Endothelial cell of hepatic sinusoid (primary cell): Measurements from ENCODE around the gene TBC1D30.

Experiments
- in situ Hi-C: cut with HindIII; loops from 2 replicates; pipeline ENCODE4 v1.10.0; 2017; ENCODE audit warnings: low sequenced_read_pairs

The TBC1D30 gene

DNA sequence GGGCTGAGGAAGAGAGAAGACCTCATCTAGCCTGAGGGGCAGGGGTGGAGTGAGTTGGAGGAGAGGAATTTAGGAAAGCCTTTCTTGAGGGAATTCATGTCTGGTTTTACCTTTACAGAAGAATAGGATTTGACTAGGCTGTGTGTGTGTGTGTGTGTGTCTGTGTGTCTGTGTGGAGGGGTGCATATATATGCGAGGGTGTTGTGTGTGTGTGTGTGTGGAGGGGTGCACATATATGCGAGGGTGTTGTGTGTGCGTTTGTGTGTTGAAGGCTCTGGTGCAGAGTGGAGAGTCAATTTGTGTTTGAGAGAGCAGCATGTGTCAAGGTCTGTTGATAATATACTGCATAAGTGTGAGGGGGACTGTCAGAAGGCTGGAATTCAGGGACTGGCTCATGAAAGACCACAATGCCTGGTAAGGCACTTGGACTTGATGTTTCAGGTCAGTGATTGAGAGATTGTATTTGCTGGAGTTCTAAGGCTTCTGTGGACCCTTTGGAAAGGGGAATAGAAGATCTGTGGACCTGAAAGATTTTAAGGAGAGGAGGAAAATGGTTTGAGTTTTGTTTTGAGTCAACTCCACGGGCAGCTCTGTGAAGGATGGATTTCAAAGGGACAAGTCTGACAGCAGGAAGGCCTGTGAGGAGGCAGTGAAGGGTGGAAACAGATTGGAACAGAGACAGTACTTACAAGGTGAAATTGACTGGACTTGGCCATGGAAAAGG is 34.6 kb downstream of the TBC1D30 start:
- in situ Hi-C loops, result no loop called here

DNA sequence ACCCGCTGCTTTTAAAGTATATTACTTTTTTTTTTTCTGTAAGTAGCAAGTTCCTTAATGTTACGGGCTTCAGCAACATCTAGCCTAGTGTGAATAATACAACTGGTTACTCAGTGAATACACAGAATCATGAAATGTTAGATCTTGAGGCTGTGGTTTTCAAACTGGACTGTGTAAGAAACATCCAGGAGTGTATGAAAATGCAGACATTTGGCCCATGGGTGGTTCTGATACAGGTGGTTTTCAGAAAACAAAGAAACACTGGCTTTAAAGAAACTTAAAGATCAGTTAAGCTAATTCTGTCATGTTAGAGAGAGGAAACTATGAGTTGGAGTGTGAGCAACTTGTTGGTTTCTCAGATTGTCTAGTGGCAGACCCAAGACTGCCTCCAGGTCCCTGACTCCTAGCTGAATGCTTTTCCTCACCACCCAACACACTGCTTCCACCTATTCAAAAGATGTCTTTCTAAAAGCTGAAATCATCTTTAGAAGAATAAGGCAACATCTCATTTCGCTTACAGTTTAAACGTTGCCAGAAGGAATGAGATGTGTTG is 36.1 kb downstream of the TBC1D30 start:
- in situ Hi-C loops, result no loop called here

DNA sequence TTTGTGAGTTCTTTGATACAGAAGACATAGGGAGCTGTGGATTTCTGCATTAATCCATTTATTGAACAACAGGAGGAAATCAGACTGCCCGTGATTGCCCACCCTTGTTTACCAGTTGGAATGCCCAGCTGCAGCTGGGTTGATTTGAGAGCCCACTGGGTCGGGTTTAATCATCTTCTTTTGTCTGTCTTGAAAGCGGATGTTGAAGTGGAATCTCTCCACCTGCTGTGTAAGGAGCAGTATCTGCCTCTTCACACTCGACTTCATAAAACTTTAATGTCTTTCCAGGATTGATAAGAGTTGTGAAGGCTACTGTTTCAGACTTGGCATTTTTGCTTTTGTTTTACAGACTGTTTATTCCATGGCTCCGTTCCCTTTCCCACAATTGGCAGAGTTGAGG is 39.9 kb downstream of the TBC1D30 start:
- in situ Hi-C loops, result no loop called here

DNA sequence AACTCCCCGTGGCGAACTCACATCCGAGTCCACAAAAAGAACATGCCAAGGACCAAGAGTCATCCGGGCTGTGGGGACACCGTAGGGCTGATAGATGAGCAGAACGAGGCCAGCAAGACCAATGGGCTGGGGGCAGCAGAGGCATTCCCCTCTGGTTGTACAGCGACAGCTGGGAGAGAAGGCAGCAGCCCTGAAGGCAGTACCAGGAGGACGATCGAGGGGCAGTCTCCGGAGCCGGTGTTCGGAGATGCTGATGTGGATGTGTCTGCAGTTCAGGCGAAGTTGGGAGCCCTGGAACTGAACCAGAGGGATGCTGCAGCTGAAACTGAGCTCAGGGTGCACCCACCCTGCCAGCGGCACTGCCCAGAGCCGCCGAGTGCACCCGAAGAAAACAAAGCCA is 50.7 kb downstream of the TBC1D30 start:
- in situ Hi-C loops, result loop anchor here (25.0 kb wide), 1 partner anchor 1237 kb away; no protein-coding TSS in a partner anchor

DNA sequence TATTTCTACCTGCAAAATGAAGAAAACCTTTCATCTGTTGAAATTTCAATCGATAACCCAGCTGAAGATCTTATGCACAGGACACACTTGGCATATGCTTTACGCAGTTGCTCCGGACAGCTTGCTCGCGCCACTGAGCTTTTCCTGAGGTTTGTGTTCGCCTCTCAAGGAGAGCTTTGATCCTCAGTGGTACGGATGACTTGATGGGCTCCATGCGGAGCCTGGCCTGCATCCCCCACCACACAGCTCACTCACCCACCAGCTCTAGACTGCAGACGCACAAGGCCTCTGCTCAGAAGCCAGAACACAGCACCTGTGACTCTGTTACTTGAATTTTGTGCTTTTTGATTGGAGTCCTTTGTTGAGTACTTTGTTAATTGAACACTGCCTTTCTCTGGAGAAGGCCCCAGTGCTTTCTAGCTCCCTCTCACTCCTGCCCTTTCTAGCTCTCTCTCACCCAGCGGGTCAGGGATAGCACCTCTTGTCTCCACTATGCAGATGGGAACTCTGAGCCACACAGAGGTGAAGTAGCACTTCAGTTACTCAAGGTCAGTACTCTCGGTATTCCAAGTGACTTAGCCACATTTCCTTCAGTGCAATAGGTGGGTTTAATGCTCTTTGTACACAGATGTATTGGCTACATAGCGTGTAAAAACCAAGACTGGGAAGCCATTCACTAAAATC is 52.1 kb downstream of the TBC1D30 start:
- in situ Hi-C loops, result loop anchor here (25.0 kb wide), 1 partner anchor 1236 kb away; no protein-coding TSS in a partner anchor

DNA sequence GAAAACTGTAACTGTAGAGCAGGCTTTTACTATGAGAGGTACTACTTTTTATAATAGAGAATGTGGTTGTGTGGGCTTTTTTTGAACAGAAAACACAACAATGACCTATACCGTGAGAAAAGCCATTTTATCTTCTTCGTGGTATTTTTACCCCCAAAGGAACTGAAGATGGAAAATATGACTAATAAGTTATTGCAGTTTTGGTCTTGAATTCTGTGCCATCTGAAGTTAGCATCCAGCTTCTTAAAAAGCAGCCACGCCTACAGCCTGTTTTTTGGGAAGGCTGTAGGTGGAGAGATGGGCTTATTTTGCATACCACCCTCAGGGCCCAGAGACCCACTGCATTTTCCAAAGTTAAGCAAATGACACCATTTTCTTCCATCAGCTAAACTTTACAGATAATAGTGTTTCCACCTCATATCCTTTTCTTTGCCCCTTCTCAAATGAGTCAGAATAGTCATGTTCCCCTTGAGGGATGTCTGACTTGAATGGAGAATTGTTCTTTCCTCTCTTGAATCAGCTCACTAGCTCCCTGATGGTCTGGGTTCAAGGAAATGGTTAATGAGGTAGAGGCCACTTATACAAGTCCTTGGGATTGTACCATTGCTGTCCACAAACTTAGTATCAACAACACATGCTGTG is 53.0 kb downstream of the TBC1D30 start:
- in situ Hi-C loops, result loop anchor here (25.0 kb wide), 1 partner anchor 1235 kb away; no protein-coding TSS in a partner anchor

DNA sequence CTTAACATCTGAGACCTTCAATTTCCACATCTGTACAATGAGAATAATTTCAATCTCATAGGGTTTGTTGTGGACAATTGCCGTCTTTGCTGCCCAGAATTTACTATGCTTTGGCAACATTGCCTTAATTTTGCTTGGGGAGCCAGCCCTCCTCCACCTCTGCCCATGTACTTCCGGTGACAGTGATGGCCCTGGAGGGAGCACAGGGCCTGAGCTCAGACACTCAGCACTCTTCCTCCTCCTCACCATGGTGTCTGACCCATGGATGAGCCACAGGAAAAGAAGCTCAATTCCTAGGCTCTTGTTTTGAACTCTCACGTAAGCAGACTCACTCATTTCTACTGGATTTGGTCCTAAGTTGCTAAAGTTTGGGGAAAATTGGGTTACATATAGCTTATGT is 58.2 kb downstream of the TBC1D30 start:
- in situ Hi-C loops, result loop anchor here (25.0 kb wide), 1 partner anchor 1230 kb away; no protein-coding TSS in a partner anchor

DNA sequence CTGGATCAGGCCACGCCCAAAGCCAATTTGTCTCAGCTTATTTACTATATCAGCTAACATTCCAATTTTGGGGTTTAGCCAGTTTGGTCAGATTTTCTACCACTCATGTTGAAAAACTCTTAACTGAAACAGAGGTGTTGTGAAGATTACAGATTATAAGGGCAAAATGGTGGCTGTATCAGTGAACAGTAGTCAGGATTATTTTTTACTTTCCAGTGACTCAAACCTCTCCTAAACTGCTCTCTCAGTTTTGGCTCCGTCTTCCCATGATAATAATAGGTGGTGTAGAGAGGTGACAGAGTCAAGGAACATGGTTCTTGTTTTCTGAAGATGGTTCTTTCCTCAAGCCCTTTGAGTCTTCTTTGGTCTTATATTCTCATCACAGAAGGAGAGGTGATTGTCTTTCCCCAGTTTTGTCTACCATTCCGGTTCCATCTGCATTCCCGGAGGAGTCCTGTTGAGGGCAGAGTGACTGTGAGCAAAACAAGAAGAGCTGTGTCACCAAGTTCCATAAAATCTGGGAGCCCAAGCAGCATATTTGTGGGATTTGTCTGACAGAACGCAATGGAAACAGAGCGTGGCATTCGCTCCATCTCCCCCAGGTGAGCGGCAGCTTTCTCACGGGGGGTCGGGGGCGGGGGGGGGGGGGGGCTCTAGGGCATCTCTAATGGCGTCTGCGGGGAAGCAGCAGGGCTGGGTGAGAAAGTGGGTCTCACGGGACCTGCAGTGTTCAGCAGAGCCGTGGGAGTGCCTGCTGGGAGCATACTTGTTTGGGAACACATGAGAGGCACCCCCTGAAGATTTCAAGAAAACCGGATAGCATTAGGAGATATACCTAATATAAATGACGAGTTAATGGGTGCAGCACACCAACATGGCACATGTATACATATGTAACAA is 59.1 kb downstream of the TBC1D30 start:
- in situ Hi-C loops, result loop anchor here (25.0 kb wide), 1 partner anchor 1229 kb away; no protein-coding TSS in a partner anchor

DNA sequence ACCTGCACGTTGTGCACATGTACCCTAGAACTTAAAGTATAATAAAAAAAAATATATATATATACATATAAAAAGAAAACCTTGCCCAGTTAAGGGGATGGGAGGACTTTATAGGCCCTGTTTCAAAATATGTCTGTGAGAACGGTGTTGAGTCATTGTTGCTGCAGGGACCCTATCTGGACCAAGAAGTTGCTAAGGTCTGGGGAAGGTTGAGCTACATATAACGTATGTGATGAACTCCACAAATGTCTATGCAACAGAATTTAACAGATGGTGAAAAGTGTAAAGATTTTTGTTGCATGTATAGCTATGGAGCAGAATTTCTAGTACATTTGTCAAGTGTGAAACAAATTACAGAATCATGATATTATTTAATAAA is 59.7 kb downstream of the TBC1D30 start:
- in situ Hi-C loops, result loop anchor here (25.0 kb wide), 1 partner anchor 1228 kb away; no protein-coding TSS in a partner anchor

DNA sequence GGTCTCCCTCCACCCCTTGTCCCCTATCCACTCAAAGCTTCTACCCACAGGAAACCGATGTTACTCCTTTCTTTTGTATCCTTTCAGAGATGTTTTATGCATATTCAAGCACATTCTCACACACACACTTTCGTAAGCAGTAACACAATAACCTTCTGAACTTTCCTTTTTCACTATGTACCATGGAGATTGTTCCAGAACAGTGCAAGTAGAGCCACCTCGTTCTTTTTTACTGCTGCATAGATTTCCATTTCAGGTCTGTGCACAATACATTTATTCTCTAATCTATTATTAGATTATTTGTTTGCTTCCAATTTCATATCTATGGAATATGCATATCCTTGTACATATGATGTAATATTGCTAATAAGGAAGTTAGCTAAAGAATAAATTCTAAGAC is 60.3 kb downstream of the TBC1D30 start:
- in situ Hi-C loops, result loop anchor here (25.0 kb wide), 1 partner anchor 1228 kb away; no protein-coding TSS in a partner anchor

DNA sequence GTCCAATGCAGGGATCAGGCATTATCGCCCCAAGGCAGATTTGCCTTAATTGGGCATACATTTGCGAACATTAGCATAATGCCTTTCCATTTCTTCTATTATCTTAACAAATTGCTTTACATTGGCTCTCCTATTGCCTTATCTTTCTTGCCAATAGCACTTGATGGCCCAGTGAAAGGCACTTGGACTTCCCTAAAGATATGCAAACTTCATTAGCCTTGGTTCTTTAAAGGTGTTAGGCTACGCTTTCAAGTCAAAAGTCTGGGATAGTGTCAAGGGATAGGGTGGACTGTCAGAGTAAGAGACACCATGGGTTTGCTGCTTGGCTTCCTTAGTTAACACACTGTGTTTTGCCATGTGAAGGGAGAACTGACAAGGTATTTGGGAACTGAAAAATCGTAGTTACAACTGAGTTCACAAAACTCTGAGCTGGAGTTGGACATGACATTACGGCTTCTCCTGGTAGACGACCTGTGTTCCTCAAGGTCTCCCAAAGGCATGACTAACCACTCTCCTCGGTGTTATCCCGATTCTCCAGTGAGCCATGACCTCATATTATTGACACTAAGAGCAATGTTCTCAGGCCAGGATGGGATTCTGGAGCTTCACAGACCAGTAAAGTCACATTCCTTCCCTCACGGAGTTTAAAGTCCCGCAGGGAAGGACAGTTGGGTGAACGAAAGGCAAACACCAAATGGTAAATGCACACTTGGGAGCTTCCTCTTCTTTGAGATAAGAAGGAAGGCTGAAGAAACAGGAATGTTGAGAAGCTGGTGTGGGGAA is 65.2 kb downstream of the TBC1D30 start:
- in situ Hi-C loops, result loop anchor here (10.0 to 25.0 kb wide), 2 partner anchors 325 to 1223 kb away; no protein-coding TSS in a partner anchor

DNA sequence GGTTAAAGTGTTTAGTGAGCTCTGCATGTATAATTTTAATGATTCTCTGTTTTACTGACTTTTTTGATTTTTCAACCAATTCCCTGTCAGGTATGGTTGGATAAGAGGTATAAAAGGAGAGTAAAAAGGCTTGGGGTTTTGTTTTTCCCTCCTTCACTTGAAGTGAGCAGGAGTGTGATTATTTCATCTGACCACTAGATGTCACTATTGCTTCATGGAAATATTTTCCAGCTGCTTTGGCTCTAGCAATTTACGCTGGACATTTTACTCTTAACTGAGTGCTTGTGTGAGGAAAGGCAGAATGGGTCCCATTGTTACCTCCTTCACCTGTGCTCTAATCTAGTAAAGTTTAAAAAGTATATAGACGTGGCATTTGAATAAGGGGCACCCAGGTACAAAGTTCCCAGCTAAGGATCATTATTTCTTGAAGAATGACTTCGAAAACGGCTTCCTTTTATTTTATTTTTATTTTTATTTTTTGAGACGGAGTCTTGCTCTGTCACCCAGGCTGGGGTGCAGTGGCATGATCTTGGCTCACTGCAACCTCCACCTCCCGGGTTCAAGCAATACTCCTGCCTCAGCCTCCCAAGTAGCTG is 66.5 kb downstream of the TBC1D30 start:
- in situ Hi-C loops, result loop anchor here (10.0 to 25.0 kb wide), 2 partner anchors 324 to 1221 kb away; no protein-coding TSS in a partner anchor

DNA sequence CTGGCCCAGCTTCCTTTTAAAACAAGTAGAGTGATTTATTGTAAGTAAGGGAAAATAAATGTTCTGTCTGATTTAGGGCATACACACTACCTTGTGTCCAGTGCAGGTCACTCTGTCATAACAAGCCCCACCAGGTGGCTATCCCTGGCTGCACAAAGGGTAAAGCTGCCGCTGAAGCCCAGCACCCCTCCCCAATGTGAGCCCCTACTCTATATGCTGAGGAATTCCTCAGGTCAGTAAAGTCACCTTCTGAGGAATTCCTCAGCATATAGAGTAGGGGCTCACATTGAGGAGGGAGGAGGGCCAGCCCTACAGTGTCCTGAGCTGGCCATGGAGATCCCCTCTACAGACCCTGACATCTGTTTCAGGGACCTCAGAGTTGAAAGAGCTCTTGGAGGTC is 67.2 kb downstream of the TBC1D30 start:
- in situ Hi-C loops, result loop anchor here (10.0 to 25.0 kb wide), 2 partner anchors 323 to 1221 kb away; no protein-coding TSS in a partner anchor

DNA sequence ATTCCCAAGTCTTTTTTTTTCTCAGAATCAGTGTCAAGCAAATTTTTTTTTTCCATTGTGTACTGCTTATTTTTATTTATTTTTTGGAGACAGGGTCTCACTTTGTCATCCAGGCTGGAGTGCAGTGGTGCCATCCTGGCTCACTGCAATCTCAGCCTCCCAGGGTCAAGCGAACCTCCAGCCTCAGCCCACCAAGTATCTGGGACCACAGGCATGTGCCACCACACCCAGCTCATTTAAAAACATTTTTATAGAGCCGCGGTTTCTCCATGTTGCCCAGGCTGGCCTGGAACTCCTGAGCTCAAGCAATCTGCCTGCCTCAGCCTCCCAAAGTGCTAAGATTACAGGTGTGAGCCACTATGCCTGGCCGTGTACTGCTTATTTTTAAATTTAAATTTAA is 68.1 kb downstream of the TBC1D30 start:
- in situ Hi-C loops, result loop anchor here (10.0 to 25.0 kb wide), 2 partner anchors 322 to 1220 kb away; no protein-coding TSS in a partner anchor

DNA sequence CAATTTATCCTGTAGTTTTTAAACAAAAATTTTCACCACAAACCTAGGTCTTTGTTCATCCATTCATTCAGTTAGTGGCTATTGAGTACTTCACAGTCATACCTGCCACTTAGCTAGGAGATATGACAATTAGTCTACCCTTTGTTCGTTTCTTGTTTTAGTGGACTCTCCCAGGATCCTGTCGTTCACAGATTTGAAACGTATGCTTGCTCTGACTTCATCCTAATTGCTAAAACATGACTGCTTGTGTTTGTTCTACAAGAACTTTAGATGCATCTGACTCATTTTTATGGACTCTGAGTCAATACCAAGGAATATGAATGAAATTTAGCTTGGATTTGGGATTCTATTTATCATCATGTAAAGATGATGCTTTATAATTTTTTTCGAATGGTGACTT is 69.5 kb downstream of the TBC1D30 start:
- in situ Hi-C loops, result loop anchor here (10.0 to 25.0 kb wide), 2 partner anchors 321 to 1218 kb away; no protein-coding TSS in a partner anchor

DNA sequence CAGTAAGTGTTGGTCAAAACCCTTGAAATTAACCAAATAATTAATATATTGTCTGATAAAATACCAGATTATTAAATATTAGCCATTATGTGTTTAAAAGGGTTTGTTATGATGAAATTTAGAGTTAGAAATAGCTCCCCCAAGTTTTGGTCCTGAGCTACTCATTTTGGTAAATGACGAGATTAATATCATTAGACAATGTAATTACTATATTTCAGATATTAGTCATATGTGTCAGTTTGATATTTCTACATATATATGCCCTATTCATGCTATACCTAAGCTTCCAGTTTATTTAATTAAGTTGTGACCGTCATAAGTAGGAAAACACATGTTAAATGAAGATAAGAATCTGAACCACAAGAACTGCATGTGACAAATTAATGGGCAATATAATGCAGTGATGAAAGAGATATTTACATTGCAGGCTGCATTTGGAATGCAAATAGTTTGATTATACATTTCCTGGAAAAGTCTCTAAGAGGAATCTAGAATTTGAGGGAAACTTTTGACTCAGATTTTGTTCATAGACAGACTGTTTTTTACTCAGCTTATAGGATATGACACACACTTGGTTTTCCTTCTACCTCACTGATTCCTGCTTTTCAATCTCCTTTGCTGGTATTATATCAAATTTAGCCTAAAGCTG is 70.5 kb downstream of the TBC1D30 start:
- in situ Hi-C loops, result loop anchor here (10.0 to 25.0 kb wide), 2 partner anchors 320 to 1217 kb away; no protein-coding TSS in a partner anchor

DNA sequence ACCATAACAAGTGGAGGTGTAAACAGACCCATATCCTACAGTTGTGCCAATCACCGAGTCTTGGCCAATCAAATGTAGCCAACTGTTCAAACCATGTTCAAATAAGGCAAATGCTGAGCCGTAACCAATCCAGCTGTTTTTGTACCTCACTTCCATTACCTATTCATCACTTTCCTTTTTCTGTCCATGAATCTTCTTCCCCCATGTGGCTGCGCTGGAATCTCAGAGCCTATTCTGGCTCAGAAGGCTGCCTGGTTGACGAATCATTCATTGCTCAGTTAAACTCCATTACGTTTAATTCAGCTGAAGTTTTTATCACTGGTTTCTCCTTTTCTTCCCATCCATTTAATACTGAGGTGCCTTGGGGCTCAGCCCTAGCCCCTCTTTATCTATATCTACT is 71.1 kb downstream of the TBC1D30 start:
- in situ Hi-C loops, result loop anchor here (10.0 to 25.0 kb wide), 2 partner anchors 319 to 1217 kb away; no protein-coding TSS in a partner anchor

DNA sequence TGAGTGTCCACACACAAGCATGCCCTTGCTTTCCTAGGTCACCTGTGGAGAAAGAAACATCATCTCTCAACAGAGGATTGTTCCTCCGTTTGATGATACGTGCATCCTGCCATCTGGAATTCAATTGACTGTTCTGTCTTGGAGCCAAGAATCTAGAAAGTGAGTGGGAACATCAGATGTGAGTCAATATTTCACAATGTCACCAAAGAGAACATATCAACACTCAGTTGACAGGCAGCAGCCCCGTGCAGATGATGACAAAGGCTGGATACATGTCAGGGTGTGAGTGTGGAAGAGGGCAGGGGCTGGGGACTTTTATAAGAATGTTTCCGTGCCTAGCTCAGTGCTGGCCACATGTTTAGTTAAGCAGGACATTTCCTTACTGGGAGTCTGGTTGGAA is 76.1 kb downstream of the TBC1D30 start:
- in situ Hi-C loops, result no loop called here
